ENCODE measurements around the gene PRADC1.

The PRADC1 gene

GRCh38 chr2:73255007-73255644, 22.1 kb upstream of the PRADC1 start:
- H3K4me1 Mint-ChIP-seq: no peaks in the 10 kb centered on the region
- peak overlapping the region; percentile 10 for H3K27ac Mint-ChIP-seq
- H3K4me3 Mint-ChIP-seq: no peak overlapping the region
- CTCF ChIA-PET: interaction anchor here (1.1 to 2.3 kb wide), 3 partner anchors 34 to 42 kb away, joined by 3 to 5 read pairs (median 3); no protein-coding TSS in a partner anchor
- no peak for DNase-seq
- peaks cover 26% of the 10 kb centered on the region for H3K36me3 Mint-ChIP-seq
- H3K27me3 Mint-ChIP-seq: no peaks in the 10 kb centered on the region
- H3K9me3 Mint-ChIP-seq: no peaks in the 10 kb centered on the region

GRCh38 chr2:73254343-73255006, 21.4 kb upstream of the PRADC1 start:
- CTCF ChIA-PET: interaction anchor here (0.5 to 2.3 kb wide), 3 partner anchors 10 to 883 kb away, joined by 3 to 5 read pairs (median 5); no protein-coding TSS in a partner anchor
- Mint-ChIP-seq H3K27me3 (no peaks in the 10 kb centered on the region), H3K4me3 (no peak overlapping the region), H3K9me3 (no peaks in the 10 kb centered on the region), H3K27ac (no peak overlapping the region), H3K4me1 (no peaks in the 10 kb centered on the region), H3K36me3 (peaks cover 33% of the 10 kb centered on the region)
- DNase-seq: no peak

- no peak overlapping the region for H3K27ac Mint-ChIP-seq
- no peaks in the 10 kb centered on the region for H3K27me3 Mint-ChIP-seq
- CTCF ChIA-PET: interaction anchor here (1.2 to 2.3 kb wide), 2 partner anchors 9 to 41 kb away, joined by 3 to 5 read pairs; no protein-coding TSS in a partner anchor
- no peak for DNase-seq
- H3K9me3 Mint-ChIP-seq: no peaks in the 10 kb centered on the region
- no peaks in the 10 kb centered on the region for H3K4me1 Mint-ChIP-seq
- no peak overlapping the region for H3K4me3 Mint-ChIP-seq
- peaks cover 37% of the 10 kb centered on the region for H3K36me3 Mint-ChIP-seq
Measured at GRCh38 chr2:73253901-73254300, 20.9 kb upstream of the PRADC1 start.

- Mint-ChIP-seq H3K27ac (no peak overlapping the region), H3K4me1 (no peaks in the 10 kb centered on the region), H3K36me3 (peaks cover 40% of the 10 kb centered on the region), H3K9me3 (no peaks in the 10 kb centered on the region), H3K4me3 (no peak overlapping the region), H3K27me3 (no peaks in the 10 kb centered on the region)
- CTCF ChIA-PET: interaction anchor here (1.2 to 2.3 kb wide), 2 partner anchors 9 to 41 kb away, joined by 3 to 5 read pairs; no protein-coding TSS in a partner anchor
- no peak for DNase-seq
Measured at GRCh38 chr2:73253400-73253799, 20.4 kb upstream of the PRADC1 start.

GRCh38 chr2:73252238-73253027, 19.4 kb upstream of the PRADC1 start:
- no peak overlapping the region for H3K4me3 Mint-ChIP-seq
- peaks cover 42% of the 10 kb centered on the region for H3K36me3 Mint-ChIP-seq
- CTCF ChIA-PET: interaction anchor here (0.9 to 2.3 kb wide), 2 partner anchors 40 to 75 kb away, joined by 3 to 5 read pairs; no protein-coding TSS in a partner anchor
- DNase-seq: no peak
- no peak overlapping the region for H3K27ac Mint-ChIP-seq
- H3K9me3 Mint-ChIP-seq: no peaks in the 10 kb centered on the region
- no peaks in the 10 kb centered on the region for H3K27me3 Mint-ChIP-seq
- H3K4me1 Mint-ChIP-seq: no peaks in the 10 kb centered on the region

GRCh38 chr2:73250872-73251846, 18.1 kb upstream of the PRADC1 start:
- H3K4me1 Mint-ChIP-seq: no peaks in the 10 kb centered on the region
- DNase-seq: no peak
- no peak overlapping the region for H3K4me3 Mint-ChIP-seq
- H3K27me3 Mint-ChIP-seq: no peaks in the 10 kb centered on the region
- no peaks in the 10 kb centered on the region for H3K9me3 Mint-ChIP-seq
- CTCF ChIA-PET: interaction anchor here (0.9 kb wide), 1 partner anchor 74 kb away, joined by 3 read pairs; no protein-coding TSS in a partner anchor
- no peak overlapping the region for H3K27ac Mint-ChIP-seq
- peaks cover 55% of the 10 kb centered on the region for H3K36me3 Mint-ChIP-seq

GRCh38 chr2:73249636-73250035, 16.6 kb upstream of the PRADC1 start:
- H3K4me3 Mint-ChIP-seq: no peak overlapping the region
- CTCF ChIA-PET: interaction anchor here (1.1 kb wide), 1 partner anchor 41 kb away, joined by 4 read pairs; no protein-coding TSS in a partner anchor
- peaks cover 63% of the 10 kb centered on the region for H3K36me3 Mint-ChIP-seq
- H3K9me3 Mint-ChIP-seq: no peaks in the 10 kb centered on the region
- no peaks in the 10 kb centered on the region for H3K27me3 Mint-ChIP-seq
- DNase-seq: no peak
- no peaks in the 10 kb centered on the region for H3K4me1 Mint-ChIP-seq
- no peak overlapping the region for H3K27ac Mint-ChIP-seq

- Mint-ChIP-seq H3K4me3 (no peak overlapping the region), H3K9me3 (no peaks in the 10 kb centered on the region), H3K36me3 (peaks cover 59% of the 10 kb centered on the region), H3K27me3 (no peaks in the 10 kb centered on the region), H3K27ac (no peak overlapping the region), H3K4me1 (peaks cover 3% of the 10 kb centered on the region)
- DNase-seq: no peak
- CTCF ChIA-PET: no interaction called here
Measured at GRCh38 chr2:73246850-73247249, 13.8 kb upstream of the PRADC1 start.

- Mint-ChIP-seq H3K4me1 (peaks cover 3% of the 10 kb centered on the region), H3K27ac (no peak overlapping the region), H3K27me3 (no peaks in the 10 kb centered on the region), H3K36me3 (peaks cover 47% of the 10 kb centered on the region), H3K9me3 (no peaks in the 10 kb centered on the region), H3K4me3 (no peak overlapping the region)
- DNase-seq: no peak
- CTCF ChIA-PET: interaction anchor here (0.9 to 2.0 kb wide), 6 partner anchors 9 to 66 kb away, joined by 3 to 10 read pairs (median 3); no protein-coding TSS in a partner anchor
Measured at GRCh38 chr2:73244580-73244979, 11.5 kb upstream of the PRADC1 start.

- Mint-ChIP-seq H3K9me3 (no peaks in the 10 kb centered on the region), H3K4me1 (peaks cover 3% of the 10 kb centered on the region), H3K36me3 (peaks cover 44% of the 10 kb centered on the region), H3K4me3 (no peak overlapping the region), H3K27me3 (no peaks in the 10 kb centered on the region), H3K27ac (no peak overlapping the region)
- DNase-seq: no peak
- CTCF ChIA-PET: interaction anchor here (0.9 to 2.0 kb wide), 5 partner anchors 8 to 66 kb away, joined by 3 to 10 read pairs (median 3); no protein-coding TSS in a partner anchor
Measured at GRCh38 chr2:73243884-73244570, 11.0 kb upstream of the PRADC1 start.

GRCh38 chr2:73239776-73240175, 6.7 kb upstream of the PRADC1 start:
- CTCF ChIA-PET: interaction anchor here (0.6 to 0.7 kb wide), 2 partner anchors 50 to 72 kb away, joined by 3 read pairs; no protein-coding TSS in a partner anchor
- Mint-ChIP-seq H3K27me3 (no peaks in the 10 kb centered on the region), H3K9me3 (no peaks in the 10 kb centered on the region), H3K4me3 (no peak overlapping the region), H3K4me1 (peaks cover 38% of the 10 kb centered on the region), H3K36me3 (peaks cover 29% of the 10 kb centered on the region), H3K27ac (no peak overlapping the region)
- DNase-seq: no peak

- no peak for DNase-seq
- H3K9me3 Mint-ChIP-seq: no peaks in the 10 kb centered on the region
- no peak overlapping the region for H3K27ac Mint-ChIP-seq
- CTCF ChIA-PET: interaction anchor here (0.6 to 1.6 kb wide), 5 partner anchors 26 to 72 kb away, joined by 3 to 6 read pairs (median 4); partner anchors contain the start of gene SMYD5
- peaks cover 39% of the 10 kb centered on the region for H3K4me1 Mint-ChIP-seq
- peaks cover 26% of the 10 kb centered on the region for H3K36me3 Mint-ChIP-seq
- no peak overlapping the region for H3K4me3 Mint-ChIP-seq
- H3K27me3 Mint-ChIP-seq: no peaks in the 10 kb centered on the region
Measured at GRCh38 chr2:73238976-73239375, 5.9 kb upstream of the PRADC1 start.

Data from activated naive CD4-positive, alpha-beta T cell treated with anti-CD3 and anti-CD28 coated beads, Interleukin-2, amount 10 ng/mL, durations not matched to agents 7 days and 5 days (primary cell).